Nephron progenitor cell (in vitro differentiated cells): Measurements from ENCODE around the gene SBF2.

Experiments
- DNase-seq: peaks from one replicate; pipeline ENCODE4 v3.0.0; 2021
- H3K27ac Mint-ChIP-seq: 2 replicates; pipeline ENCODE4 v1.8.0; 2021; ENCODE audit warnings: mild to moderate bottlenecking, moderate library complexity, mixed read lengths
- H3K27me3 Mint-ChIP-seq: 2 replicates; pipeline ENCODE4 v1.8.0; 2021; ENCODE audit warnings: mild to moderate bottlenecking, low read depth, mixed read lengths; ENCODE audit not compliant: poor library complexity
- H3K36me3 Mint-ChIP-seq: 2 replicates; pipeline ENCODE4 v1.8.0; 2021; ENCODE audit warnings: low read depth, mixed read lengths
- H3K4me1 Mint-ChIP-seq: 2 replicates; pipeline ENCODE4 v1.8.0; 2021; ENCODE audit warnings: mixed read lengths
- H3K4me3 Mint-ChIP-seq: 2 replicates; pipeline ENCODE4 v1.8.0; 2021; ENCODE audit warnings: mild to moderate bottlenecking, moderate library complexity, mixed read lengths
- H3K9me3 Mint-ChIP-seq: 2 replicates; pipeline ENCODE4 v1.8.0; 2021; ENCODE audit warnings: mild to moderate bottlenecking, moderate library complexity, mixed read lengths
- CTCF ChIP-seq: fragments of 200-600 bp; sonication (generic); IDR thresholded peaks from 2 replicates; pipeline ENCODE4 v1.5.0; 2021; ENCODE audit warnings: antibody characterized with exemption

Gene SBF2

GRCh38 chr11:10314199-10315072 is 20.4 kb upstream of the SBF2 start:
- H3K4me3 Mint-ChIP-seq, result no peak overlapping the region
- H3K27me3 Mint-ChIP-seq, result peaks cover 16% of the 10 kb centered on the region
- H3K9me3 Mint-ChIP-seq, result peaks cover 18% of the 10 kb centered on the region
- H3K36me3 Mint-ChIP-seq, result peaks cover 4% of the 10 kb centered on the region
- peak overlapping the region; percentile 18 for H3K27ac Mint-ChIP-seq
- TF ChIP-seq CTCF, result no peak
- no peak for DNase-seq
- H3K4me1 Mint-ChIP-seq, result peaks cover 18% of the 10 kb centered on the region

DNA sequence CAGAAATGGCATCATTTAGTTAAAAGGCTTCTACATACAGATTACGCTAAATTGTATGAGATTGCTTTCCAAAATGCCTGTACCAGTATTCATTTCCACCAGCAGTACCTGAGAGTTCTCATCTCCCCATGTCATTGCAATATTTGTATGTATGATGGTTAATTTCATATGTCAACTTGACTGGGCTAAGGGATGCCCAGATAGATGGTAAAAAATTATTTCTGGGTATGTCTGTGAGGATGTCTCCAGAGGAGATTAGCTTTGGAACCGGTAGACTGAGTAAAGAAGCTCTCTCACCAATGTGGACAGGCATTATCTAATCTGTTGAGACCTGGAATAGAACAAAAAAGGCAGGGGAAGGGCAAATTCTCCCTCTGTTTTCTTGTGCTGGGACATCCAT is 17.8 kb upstream of the SBF2 start:
- peaks cover 37% of the 10 kb centered on the region for H3K27me3 Mint-ChIP-seq
- peaks cover 22% of the 10 kb centered on the region for H3K4me1 Mint-ChIP-seq
- H3K4me3 Mint-ChIP-seq, result no peak overlapping the region
- H3K9me3 Mint-ChIP-seq, result peaks cover 18% of the 10 kb centered on the region
- H3K27ac Mint-ChIP-seq, result no peak overlapping the region
- DNase-seq, result no peak
- no peak for TF ChIP-seq CTCF
- H3K36me3 Mint-ChIP-seq, result peaks cover 4% of the 10 kb centered on the region

DNA sequence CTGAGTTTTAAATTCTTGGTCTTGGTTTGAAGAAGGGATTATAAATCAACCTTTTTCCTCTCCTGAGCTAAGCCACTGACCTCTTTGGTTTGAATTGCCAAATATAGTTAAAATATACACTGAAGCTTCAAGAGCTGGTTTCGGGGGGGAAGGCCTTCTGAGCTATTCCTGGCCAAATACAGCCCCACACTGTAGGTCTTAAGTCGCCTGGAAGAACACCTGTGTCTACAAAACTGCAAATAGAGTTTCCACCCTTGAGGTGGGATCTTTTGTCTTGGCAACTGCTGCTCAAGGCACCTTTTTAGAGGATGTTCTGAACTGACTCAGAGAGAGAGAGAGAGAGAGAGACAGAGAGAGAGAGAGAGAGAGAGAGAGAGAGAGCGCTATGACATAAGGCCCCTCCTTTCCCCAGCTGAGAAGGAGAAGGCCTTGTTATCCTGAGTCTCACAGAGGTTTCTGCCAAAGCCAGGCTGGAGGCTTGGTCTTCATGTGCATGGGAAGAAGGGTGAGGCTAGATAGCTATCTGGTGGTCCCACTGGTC is 16.4 kb upstream of the SBF2 start:
- Mint-ChIP-seq H3K27ac (no peak overlapping the region), H3K9me3 (peaks cover 18% of the 10 kb centered on the region), H3K36me3 (peaks cover 4% of the 10 kb centered on the region), H3K4me3 (no peak overlapping the region), H3K4me1 (peaks cover 33% of the 10 kb centered on the region), H3K27me3 (peaks cover 51% of the 10 kb centered on the region)
- TF ChIP-seq CTCF, result no peak
- no peak for DNase-seq

GRCh38 chr11:10309163-10310093 is 15.4 kb upstream of the SBF2 start:
- no peak overlapping the region for H3K27ac Mint-ChIP-seq
- H3K27me3 Mint-ChIP-seq, result peaks cover 58% of the 10 kb centered on the region
- peaks cover 4% of the 10 kb centered on the region for H3K36me3 Mint-ChIP-seq
- peaks cover 15% of the 10 kb centered on the region for H3K9me3 Mint-ChIP-seq
- peaks cover 31% of the 10 kb centered on the region for H3K4me1 Mint-ChIP-seq
- no peak for TF ChIP-seq CTCF
- H3K4me3 Mint-ChIP-seq, result no peak overlapping the region
- no peak for DNase-seq

GRCh38 chr11:10308201-10308954 is 14.4 kb upstream of the SBF2 start:
- no peak for TF ChIP-seq CTCF
- DNase-seq, result no peak
- H3K36me3 Mint-ChIP-seq, result no peaks in the 10 kb centered on the region
- H3K27ac Mint-ChIP-seq, result no peak overlapping the region
- H3K4me1 Mint-ChIP-seq, result peaks cover 40% of the 10 kb centered on the region
- H3K9me3 Mint-ChIP-seq, result peaks cover 8% of the 10 kb centered on the region
- H3K27me3 Mint-ChIP-seq, result peaks cover 69% of the 10 kb centered on the region
- peak overlapping the region; percentile 92 for H3K4me3 Mint-ChIP-seq
